Caco-2 (cell line): ENCODE data around the gene ACAD10. TPM values are rescaled to one million over a fixed set of nuclear protein-coding genes. Genes with fewer than 3 reads are reported as not detected.

Source experiments
- BruUV-seq: library from RNA; stranded (reverse); fragments of 400-500 nt; replicated peaks from 2 replicates; lab custom pipeline; 2021; lab: Mats Ljungman, UMichigan
- CTCF ChIA-PET: fragments of 300-600 bp; sonication (Branson Sonifier 250); formaldehyde crosslinking; loops from one replicate; lab custom pipeline; 2022; ENCODE audit warnings: antibody characterized with exemption; lab: Charles Lee
- POLR2A ChIA-PET: fragments of 300-600 bp; sonication (Branson Sonifier 250); formaldehyde crosslinking; loops from one replicate; lab custom pipeline; 2022; ENCODE audit warnings: antibody characterized with exemption; lab: Charles Lee
- DNase-seq, 2 experiments: peaks; one replicate each; pipeline versions ENCODE4 v3.0.0 to v3.0.0-alpha.2; 2020 to 2022
- H3K27me3 ChIP-seq: replicated peaks from 2 replicates; pipeline ENCODE4 v1.6.0; 2011; ENCODE audit warnings: low read length; ENCODE audit not compliant: control insufficient read depth, insufficient read depth
- H3K36me3 ChIP-seq: 2 replicates; pipeline ENCODE4 v1.5.1; 2011; ENCODE audit warnings: low read length; ENCODE audit not compliant: control insufficient read depth, insufficient read depth
- H3K4me1 ChIP-seq: fragments of 250-450 bp; sonication (Bioruptor Pico); 2 replicates; pipeline ENCODE4 v1.5.1; 2020; ENCODE audit warnings: mild to moderate bottlenecking
- H3K4me3 ChIP-seq: 2 replicates; pipeline ENCODE4 v1.5.1; 2011; ENCODE audit warnings: low read depth, mild to moderate bottlenecking, control low read depth, low read length
- H3K9me3 ChIP-seq: fragments of 250-450 bp; sonication (Bioruptor Pico); 2 replicates; pipeline ENCODE4 v1.5.1; 2020; ENCODE audit warnings: mild to moderate bottlenecking, moderate library complexity
- H3K27ac Mint-ChIP-seq: one replicate; pipeline ENCODE4 v1.8.0; 2022; ENCODE audit warnings: mixed read lengths; ENCODE audit not compliant: unreplicated experiment
- H3K27me3 Mint-ChIP-seq: one replicate; pipeline ENCODE4 v1.8.0; 2022; ENCODE audit warnings: mixed read lengths; ENCODE audit not compliant: insufficient read depth, unreplicated experiment
- H3K36me3 Mint-ChIP-seq: one replicate; pipeline ENCODE4 v1.8.0; 2022; ENCODE audit warnings: mild to moderate bottlenecking, mixed read lengths; ENCODE audit not compliant: insufficient read depth, unreplicated experiment
- H3K4me1 Mint-ChIP-seq: one replicate; pipeline ENCODE4 v1.8.0; 2022; ENCODE audit warnings: low read depth, mixed read lengths; ENCODE audit not compliant: unreplicated experiment
- H3K4me3 Mint-ChIP-seq: one replicate; pipeline ENCODE4 v1.8.0; 2022; ENCODE audit warnings: mild to moderate bottlenecking, moderate library complexity, mixed read lengths; ENCODE audit not compliant: unreplicated experiment
- H3K9me3 Mint-ChIP-seq: one replicate; pipeline ENCODE4 v1.8.0; 2022; ENCODE audit warnings: mixed read lengths; ENCODE audit not compliant: unreplicated experiment
- CTCF ChIP-seq, 2 experiments: fragments of 200-600 bp in 1 of 2; IDR thresholded peaks; 1 replicate in 1 of 2; 2 replicates in 1 of 2; pipeline versions ENCODE4 v1.5.1 to v1.8.0; 2011 to 2022; ENCODE audit warnings: antibody characterized with exemption in 1 of 2, control low read depth in 1 of 2, inconsistent platforms in 1 of 2, low read depth in 1 of 2, low read length in 1 of 2, mild to moderate bottlenecking in 1 of 2, moderate library complexity in 1 of 2; ENCODE audit not compliant: insufficient read depth in 1 of 2, severe bottlenecking in 1 of 2, unreplicated experiment in 1 of 2
- intact Hi-C: fragments of 100-400 bp; cut with micrococcal nuclease; formaldehyde crosslinking; loops from one replicate; pipeline ENCODE4 v1.10.0; 2022; ENCODE audit not compliant: unreplicated experiment
- total RNA-seq: library from RNA; stranded (reverse); gene quantifications from 2 replicates; pipeline ENCODE4 v1.2.3, GENCODE V29; 2022

The ACAD10 gene
- total RNA-seq, 1 experiment from 2014 or later, result 19.0 TPM

- no TSS peak for BruUV-seq
- POLR2A ChIA-PET, result no interaction called here
- intact Hi-C loops, result no loop called here
- no peaks in the 10 kb centered on the region for H3K4me1 Mint-ChIP-seq
- peaks cover 82% of the 10 kb centered on the region for H3K36me3 Mint-ChIP-seq
- H3K36me3 ChIP-seq, result peaks cover 2% of the 10 kb centered on the region
- no peak overlapping the region for H3K4me3 Mint-ChIP-seq
- H3K27ac Mint-ChIP-seq, result no peak overlapping the region
- H3K27me3 ChIP-seq, result no peaks in the 10 kb centered on the region
- H3K9me3 Mint-ChIP-seq, result no peaks in the 10 kb centered on the region
- H3K4me1 ChIP-seq, result no peaks in the 10 kb centered on the region
- CTCF ChIA-PET, result no interaction called here
- H3K9me3 ChIP-seq, result no peaks in the 10 kb centered on the region
- DNase-seq, result no peak
- no peak overlapping the region for H3K4me3 ChIP-seq
- no peaks in the 10 kb centered on the region for H3K27me3 Mint-ChIP-seq
- no peak for TF ChIP-seq CTCF (IDR thresholded peaks at IDR 0.05; ENCODE audit: insufficient read depth in 1 of 2, low read depth in 1 of 2, low read length in 1 of 2, severe bottlenecking in 1 of 2, unreplicated experiment in 1 of 2)
These were observed 105.7 kb downstream of the ACAD10 start for GRCh38 chr12:111791507-111791906.

- TF ChIP-seq CTCF (IDR thresholded peaks at IDR 0.05; ENCODE audit: insufficient read depth in 1 of 2, low read depth in 1 of 2, low read length in 1 of 2, severe bottlenecking in 1 of 2, unreplicated experiment in 1 of 2), result no peak
- Histone ChIP-seq H3K36me3 (peaks cover 2% of the 10 kb centered on the region), H3K27me3 (no peaks in the 10 kb centered on the region), H3K4me3 (no peak overlapping the region), H3K4me1 (no peaks in the 10 kb centered on the region), H3K9me3 (no peaks in the 10 kb centered on the region)
- CTCF ChIA-PET, result no interaction called here
- POLR2A ChIA-PET, result no interaction called here
- H3K27me3 Mint-ChIP-seq, result no peaks in the 10 kb centered on the region
- DNase-seq, result no peak
- peak overlapping the region; percentile 69 for H3K27ac Mint-ChIP-seq
- H3K36me3 Mint-ChIP-seq, result peaks cover 82% of the 10 kb centered on the region
- H3K4me1 Mint-ChIP-seq, result no peaks in the 10 kb centered on the region
- intact Hi-C loops, result no loop called here
- no peak overlapping the region for H3K4me3 Mint-ChIP-seq
- H3K9me3 Mint-ChIP-seq, result no peaks in the 10 kb centered on the region
- TSS peak; percentile 9 for BruUV-seq
These were observed 106.5 kb downstream of the ACAD10 start for GRCh38 chr12:111792155-111792855.

- ChIA-PET CTCF (no interaction called here), POLR2A (no interaction called here)
- DNase-seq, result no peak
- H3K9me3 Mint-ChIP-seq, result no peaks in the 10 kb centered on the region
- no peak overlapping the region for H3K4me3 Mint-ChIP-seq
- Histone ChIP-seq H3K9me3 (no peaks in the 10 kb centered on the region), H3K36me3 (peaks cover 2% of the 10 kb centered on the region), H3K4me1 (no peaks in the 10 kb centered on the region), H3K27me3 (no peaks in the 10 kb centered on the region), H3K4me3 (no peak overlapping the region)
- H3K36me3 Mint-ChIP-seq, result peaks cover 83% of the 10 kb centered on the region
- H3K27ac Mint-ChIP-seq, result no peak overlapping the region
- TF ChIP-seq CTCF (IDR thresholded peaks at IDR 0.05; ENCODE audit: insufficient read depth in 1 of 2, low read depth in 1 of 2, low read length in 1 of 2, severe bottlenecking in 1 of 2, unreplicated experiment in 1 of 2), result no peak
- intact Hi-C loops, result no loop called here
- no TSS peak for BruUV-seq
- no peaks in the 10 kb centered on the region for H3K27me3 Mint-ChIP-seq
- H3K4me1 Mint-ChIP-seq, result no peaks in the 10 kb centered on the region
These were observed 107.0 kb downstream of the ACAD10 start for GRCh38 chr12:111792856-111793235.
